ENCODE results near the gene TERT. TPM values are rescaled to one million over a fixed set of nuclear protein-coding genes. Genes with fewer than 3 reads are reported as not detected.
"Not testable (repeated sequence)": the region's sequence is repeated elsewhere in the genome, so short reads cannot be mapped to it uniquely, and the experiment has no call there.

TERT gene
- total RNA-seq, 2 donors from 2014 or later: 3.5 to 16.6 TPM

GRCh38 chr5:1279443-1280151 is 15.3 kb downstream of the TERT start:
- DNase-seq (ENCODE audit: low spot score in 2 of 2) (no peak), ATAC-seq (no peak)
- no peaks in the 10 kb centered on the region for H3K9me3 Mint-ChIP-seq
- peaks cover 0 to 13% of the 10 kb centered on the region in 2 donors for H3K36me3 Mint-ChIP-seq
- H3K27ac Mint-ChIP-seq: no peak overlapping the region

GRCh38 chr5:1278656-1279442 is 16.0 kb downstream of the TERT start:
- no peak for ATAC-seq
- no peak for DNase-seq (ENCODE audit: low spot score in 2 of 2)
- Mint-ChIP-seq H3K27ac (no peak overlapping the region), H3K36me3 (peaks cover 0 to 15% of the 10 kb centered on the region in 2 donors), H3K9me3 (no peaks in the 10 kb centered on the region)

GRCh38 chr5:1278216-1278615 is 16.7 kb downstream of the TERT start:
- ATAC-seq: no peak

GRCh38 chr5:1277781-1278180 is 17.1 kb downstream of the TERT start:
- no peak for DNase-seq (ENCODE audit: low spot score in 2 of 2)
- H3K36me3 Mint-ChIP-seq: peaks cover 0 to 15% of the 10 kb centered on the region in 2 donors
- ATAC-seq: no peak
- H3K9me3 Mint-ChIP-seq: no peaks in the 10 kb centered on the region
- H3K27ac Mint-ChIP-seq: no peak overlapping the region

More at GRCh38 chr5:1278216-1278615, 16.7 kb downstream of the TERT start:
- no peak for DNase-seq (ENCODE audit: low spot score in 2 of 2)
- Mint-ChIP-seq H3K36me3 (peaks cover 0 to 15% of the 10 kb centered on the region in 2 donors), H3K9me3 (no peaks in the 10 kb centered on the region), H3K27ac (no peak overlapping the region)

- DNase-seq (ENCODE audit: low spot score in 2 of 2) (no peak), ATAC-seq (no peak)
- peaks cover 0 to 15% of the 10 kb centered on the region in 2 donors for H3K36me3 Mint-ChIP-seq
- H3K27ac Mint-ChIP-seq: no peak overlapping the region
- H3K9me3 Mint-ChIP-seq: no peaks in the 10 kb centered on the region
These were observed 17.5 kb downstream of the TERT start for GRCh38 chr5:1277331-1277730.

- no peaks in the 10 kb centered on the region for H3K9me3 Mint-ChIP-seq
- peaks cover 0 to 15% of the 10 kb centered on the region in 2 donors for H3K36me3 Mint-ChIP-seq
- ATAC-seq (no peak), DNase-seq (ENCODE audit: low spot score in 2 of 2) (no peak)
- no peak overlapping the region for H3K27ac Mint-ChIP-seq
These were observed 17.9 kb downstream of the TERT start for GRCh38 chr5:1276930-1277329.

GRCh38 chr5:1275397-1276391 is 19.2 kb downstream of the TERT start:
- H3K36me3 Mint-ChIP-seq: peaks cover 0 to 15% of the 10 kb centered on the region in 2 donors
- H3K9me3 Mint-ChIP-seq: not testable (repeated sequence)

GRCh38 chr5:1274471-1274870 is 20.4 kb downstream of the TERT start:
- no peak for DNase-seq (ENCODE audit: low spot score in 2 of 2)
- Mint-ChIP-seq H3K36me3 (peaks cover 0 to 15% of the 10 kb centered on the region in 2 donors), H3K9me3 (no peaks in the 10 kb centered on the region), H3K27ac (no peak overlapping the region)
- ATAC-seq: no peak

More at GRCh38 chr5:1275397-1276391, 19.2 kb downstream of the TERT start:
- ATAC-seq; H3K27ac Mint-ChIP-seq; DNase-seq (ENCODE audit: low spot score in 2 of 2): not testable (repeated sequence)

- ATAC-seq (no peak), DNase-seq (ENCODE audit: low spot score in 2 of 2) (no peak)
- peaks cover 0 to 13% of the 10 kb centered on the region in 2 donors for H3K36me3 Mint-ChIP-seq
- H3K27ac Mint-ChIP-seq: no peak overlapping the region
- H3K9me3 Mint-ChIP-seq: no peaks in the 10 kb centered on the region
These were observed 21.1 kb downstream of the TERT start for GRCh38 chr5:1273745-1274144.

GRCh38 chr5:1272201-1272600 is 22.7 kb downstream of the TERT start:
- H3K9me3 Mint-ChIP-seq: no peaks in the 10 kb centered on the region
- H3K36me3 Mint-ChIP-seq: peaks cover 0 to 4% of the 10 kb centered on the region in 2 donors
- ATAC-seq (no peak), DNase-seq (ENCODE audit: low spot score in 2 of 2) (no peak)
- no peak overlapping the region for H3K27ac Mint-ChIP-seq

GRCh38 chr5:1270933-1271914 is 23.6 kb downstream of the TERT start:
- DNase-seq (ENCODE audit: low spot score in 2 of 2): no peak

GRCh38 chr5:1270426-1270825 is 24.4 kb downstream of the TERT start:
- ATAC-seq (no peak), DNase-seq (ENCODE audit: low spot score in 2 of 2) (no peak)
- Mint-ChIP-seq H3K36me3 (peaks cover 0 to 4% of the 10 kb centered on the region in 2 donors), H3K9me3 (no peaks in the 10 kb centered on the region), H3K27ac (peak overlapping the region in 1 of 2 donors; percentile 16)

More at GRCh38 chr5:1270933-1271914, 23.6 kb downstream of the TERT start:
- ATAC-seq: no peak
- Mint-ChIP-seq H3K9me3 (no peaks in the 10 kb centered on the region), H3K36me3 (peaks cover 0 to 4% of the 10 kb centered on the region in 2 donors), H3K27ac (no peak overlapping the region)

- Mint-ChIP-seq H3K27ac (peak overlapping the region in 1 of 2 donors; percentile 16), H3K36me3 (peaks cover 0 to 5% of the 10 kb centered on the region in 2 donors), H3K9me3 (no peaks in the 10 kb centered on the region)
- peak; percentile 97 to 99 for ATAC-seq
- DNase-seq (ENCODE audit: low spot score in 2 of 2): peak in 1 of 2 donors; percentile 44
These were observed 26.2 kb downstream of the TERT start for GRCh38 chr5:1268666-1269065.

GRCh38 chr5:1268056-1268455 is 26.8 kb downstream of the TERT start:
- DNase-seq (ENCODE audit: low spot score in 2 of 2) (no peak), ATAC-seq (no peak)
- H3K9me3 Mint-ChIP-seq: no peaks in the 10 kb centered on the region
- peaks cover 0 to 5% of the 10 kb centered on the region in 2 donors for H3K36me3 Mint-ChIP-seq
- no peak overlapping the region for H3K27ac Mint-ChIP-seq

GRCh38 chr5:1267464-1267863 is 27.4 kb downstream of the TERT start:
- not testable (repeated sequence) for ATAC-seq; H3K27ac Mint-ChIP-seq; DNase-seq (ENCODE audit: low spot score in 2 of 2); H3K9me3 Mint-ChIP-seq; H3K36me3 Mint-ChIP-seq
